HG03457 (cell line): Measurements from ENCODE around the gene SLC39A3.

Source experiments
- ATAC-seq: cut with Tn5 transposase; IDR thresholded peaks from one replicate; pipeline ENCODE4 v1.9.1; 2021; ENCODE audit warnings: moderate number of reproducible peaks; ENCODE audit not compliant: unreplicated experiment

The SLC39A3 gene

DNA sequence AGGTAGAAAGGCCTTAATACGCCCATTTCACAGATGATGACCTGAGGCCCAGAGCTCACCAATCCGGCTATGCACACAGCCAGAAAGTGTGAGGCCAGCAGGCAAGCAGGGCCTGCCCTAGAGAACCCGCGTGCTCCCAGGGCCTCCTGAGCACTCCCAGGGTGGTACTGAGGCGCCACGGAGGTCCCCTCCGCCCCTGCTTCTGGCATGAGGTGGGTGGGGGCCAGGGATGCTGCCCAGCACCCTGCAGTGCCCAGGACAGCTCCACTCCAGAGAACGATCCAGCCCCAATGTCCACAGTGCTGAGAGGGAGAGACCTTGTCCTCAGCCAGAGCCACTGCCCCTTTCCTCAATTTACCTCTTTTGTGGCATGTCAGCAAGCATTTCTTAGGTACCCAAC, 29.4 kb upstream of the SLC39A3 start:
- ATAC-seq: no peak

- no peak for ATAC-seq
These were observed 28.7 kb upstream of the SLC39A3 start for GRCh38 chr19:2768365-2769132.

- ATAC-seq: no peak
These were observed 27.9 kb upstream of the SLC39A3 start for GRCh38 chr19:2767688-2768087.

- no peak for ATAC-seq
These were observed 27.0 kb upstream of the SLC39A3 start for GRCh38 chr19:2766594-2767372.

- ATAC-seq: no peak
These were observed 25.6 kb upstream of the SLC39A3 start for GRCh38 chr19:2765376-2765775.

DNA sequence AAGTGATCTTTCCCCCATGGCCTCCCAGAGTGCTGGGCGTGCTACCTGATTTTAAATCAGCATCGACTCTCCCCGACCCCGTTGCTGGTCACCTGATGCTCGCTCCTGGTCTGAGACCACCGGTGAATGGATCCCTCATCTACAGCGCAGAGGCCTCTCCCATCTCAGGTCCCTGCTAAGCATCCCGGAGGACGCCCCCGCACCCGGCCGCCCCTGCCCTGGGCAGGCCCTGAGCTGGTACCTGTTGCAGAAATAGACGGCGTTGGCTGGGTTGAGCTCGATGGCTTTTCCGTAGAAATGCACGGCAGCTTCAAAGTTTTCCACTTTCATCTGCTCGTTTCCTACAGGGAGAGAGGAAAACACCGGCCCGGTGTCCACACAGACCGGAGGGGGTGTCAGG, 25.1 kb upstream of the SLC39A3 start:
- no peak for ATAC-seq

DNA sequence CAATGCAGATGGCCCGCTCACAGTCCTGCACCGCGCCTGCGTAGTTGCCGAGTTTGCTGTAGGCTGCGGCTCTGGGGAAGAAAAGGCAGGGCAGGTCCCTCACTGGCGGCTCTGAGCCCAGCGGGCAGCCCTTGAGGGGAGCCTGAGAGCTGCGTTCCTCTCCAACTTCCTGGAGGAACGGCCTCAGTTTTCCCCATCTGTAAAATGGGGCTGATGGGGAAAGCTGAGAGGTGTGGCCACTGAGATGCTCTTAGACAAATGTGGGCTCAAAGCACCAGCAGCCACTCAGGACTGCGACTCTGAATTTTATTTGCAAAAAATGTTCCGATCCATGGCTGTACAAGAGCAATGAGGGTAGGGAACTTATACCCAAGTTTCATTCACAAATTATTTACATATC, 23.9 kb upstream of the SLC39A3 start:
- no peak for ATAC-seq

DNA sequence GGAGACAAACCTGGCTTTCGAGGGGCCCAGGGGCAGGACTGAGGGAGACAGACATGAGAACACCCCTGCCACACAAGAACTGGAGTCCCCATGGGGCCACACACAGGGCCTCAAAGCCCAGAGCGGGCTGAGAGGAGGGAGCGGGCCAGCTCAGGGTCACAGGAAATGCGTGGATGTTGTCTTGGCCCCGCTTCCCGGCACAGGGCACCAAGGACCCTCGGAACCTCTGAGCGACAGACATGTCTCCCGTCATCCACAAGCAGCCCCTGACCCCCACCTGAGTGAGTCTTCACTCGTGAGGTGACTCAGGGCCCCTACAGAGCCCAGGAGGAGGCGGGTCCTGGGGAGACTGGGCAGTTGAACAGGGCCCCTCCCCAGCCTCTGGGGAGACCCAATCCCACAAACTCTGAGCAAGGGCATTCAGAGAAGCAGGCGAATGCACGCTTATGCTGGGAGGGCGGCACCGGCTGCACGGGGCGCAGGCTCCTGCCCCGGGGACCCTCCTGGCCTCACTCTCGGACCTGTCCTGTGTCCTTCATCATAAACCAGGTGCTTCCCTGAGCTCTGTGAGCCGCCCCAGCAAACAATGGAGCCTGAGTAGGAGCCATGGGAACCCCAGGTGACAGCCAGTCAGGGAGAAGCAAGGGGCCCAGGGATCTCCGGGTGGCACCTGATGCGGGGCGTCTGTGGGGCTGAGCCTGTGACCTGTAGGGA, 23.1 kb upstream of the SLC39A3 start:
- no peak for ATAC-seq

- ATAC-seq: no peak
These were observed 22.3 kb upstream of the SLC39A3 start for GRCh38 chr19:2761876-2762782.

DNA sequence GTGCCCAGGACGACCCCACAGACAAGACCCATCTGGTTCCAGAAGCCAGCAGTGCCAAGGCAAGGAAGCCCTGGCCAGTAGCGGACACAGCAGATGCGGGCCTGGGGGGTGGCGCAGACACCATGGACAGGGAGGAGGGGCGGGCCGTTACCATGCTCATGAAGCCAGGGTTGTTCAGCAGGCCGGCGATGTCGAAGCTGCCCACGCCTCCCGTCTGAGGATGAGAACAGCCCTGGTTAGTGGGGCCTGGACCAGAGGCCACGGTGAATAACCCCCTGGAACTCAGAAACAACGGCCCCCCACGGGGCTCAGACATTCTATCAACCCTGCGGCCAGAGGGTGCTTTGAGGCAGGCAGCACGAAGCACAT, 21.5 kb upstream of the SLC39A3 start:
- no peak for ATAC-seq

DNA sequence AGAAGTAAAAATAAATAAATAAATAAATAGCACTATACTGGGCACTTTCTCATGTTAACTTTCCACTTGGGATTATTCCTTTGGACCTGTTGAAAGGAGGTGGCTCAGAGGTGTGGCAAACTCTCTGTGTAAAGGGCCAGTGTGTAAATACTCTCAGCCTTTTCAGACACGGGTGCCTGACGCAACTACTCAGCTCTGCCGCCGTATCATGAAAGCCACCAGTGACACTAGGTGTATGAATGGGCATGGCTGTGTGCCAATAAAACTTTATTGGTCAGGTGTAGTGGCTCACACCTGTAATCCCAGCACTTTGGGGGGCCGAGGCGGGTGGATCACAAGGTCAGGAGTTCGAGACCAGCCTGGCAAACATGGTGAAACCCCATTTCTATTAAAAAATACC, 20.1 kb upstream of the SLC39A3 start:
- ATAC-seq: no peak

GRCh38 chr19:2759362-2759761, 19.5 kb upstream of the SLC39A3 start:
- ATAC-seq: no peak

- ATAC-seq: no peak
These were observed 18.9 kb upstream of the SLC39A3 start for GRCh38 chr19:2758601-2759313.

DNA sequence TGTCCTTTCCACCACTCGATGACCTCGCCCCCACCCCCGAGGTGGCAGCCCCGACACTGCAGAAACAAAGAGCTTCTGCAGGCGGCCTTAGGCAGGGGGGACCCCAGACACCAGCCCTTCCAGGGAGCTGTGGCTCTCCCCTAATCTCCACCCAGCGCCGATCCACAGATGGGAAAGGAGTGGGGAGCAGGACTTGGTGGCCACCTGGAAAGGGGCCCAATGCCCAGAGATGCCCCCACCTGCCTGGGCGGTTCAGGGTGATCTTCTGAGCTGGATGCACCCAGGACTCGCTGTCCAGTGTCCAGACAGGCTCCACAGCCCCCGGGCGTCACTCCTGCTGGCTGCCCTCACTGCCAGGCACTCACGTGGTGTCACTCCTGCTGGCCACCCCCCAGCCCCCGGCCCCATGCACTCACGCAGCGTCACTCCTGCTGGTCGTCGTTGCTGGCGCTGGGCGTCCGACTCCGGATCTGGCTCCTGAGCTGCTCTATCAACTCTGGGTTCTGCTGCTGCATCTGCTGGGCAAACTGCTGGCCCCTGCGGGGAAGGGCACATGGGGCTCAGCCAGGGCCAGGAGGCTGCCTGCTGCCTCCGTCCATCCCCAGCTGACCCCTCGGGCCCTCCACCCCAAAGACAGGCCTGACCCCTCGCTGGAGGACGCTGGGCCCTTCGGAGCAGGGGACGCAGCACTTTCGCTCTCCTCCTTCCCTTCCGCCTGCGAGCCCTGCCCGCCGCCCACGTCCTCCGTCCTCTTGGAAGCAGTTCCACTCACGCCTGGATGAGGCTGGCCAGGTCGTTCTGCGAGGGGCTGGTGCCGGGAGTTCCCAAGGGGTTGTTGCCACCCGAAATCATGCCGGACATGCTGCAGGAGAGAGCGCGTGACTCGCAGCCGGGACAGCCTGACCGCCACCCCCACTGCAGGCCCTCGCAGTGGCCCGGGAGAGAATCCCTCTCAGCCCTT, 17.4 kb upstream of the SLC39A3 start:
- ATAC-seq: no peak

GRCh38 chr19:2756477-2756876, 16.7 kb upstream of the SLC39A3 start:
- ATAC-seq: no peak

GRCh38 chr19:2755811-2756210, 16.0 kb upstream of the SLC39A3 start:
- no peak for ATAC-seq

DNA sequence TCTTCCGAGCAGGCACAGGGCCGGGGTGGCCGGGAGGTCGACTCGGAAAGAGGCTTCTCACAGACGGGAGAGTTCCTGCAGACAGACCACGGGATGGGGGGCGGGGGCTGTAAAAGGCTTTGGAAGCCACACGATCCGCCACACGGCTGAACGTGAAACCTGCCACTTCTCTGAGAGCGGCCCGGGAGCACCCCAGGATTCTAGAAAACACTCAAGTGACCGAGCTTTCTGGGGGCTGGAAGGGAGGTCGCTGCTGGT, 15.6 kb upstream of the SLC39A3 start:
- no peak for ATAC-seq

DNA sequence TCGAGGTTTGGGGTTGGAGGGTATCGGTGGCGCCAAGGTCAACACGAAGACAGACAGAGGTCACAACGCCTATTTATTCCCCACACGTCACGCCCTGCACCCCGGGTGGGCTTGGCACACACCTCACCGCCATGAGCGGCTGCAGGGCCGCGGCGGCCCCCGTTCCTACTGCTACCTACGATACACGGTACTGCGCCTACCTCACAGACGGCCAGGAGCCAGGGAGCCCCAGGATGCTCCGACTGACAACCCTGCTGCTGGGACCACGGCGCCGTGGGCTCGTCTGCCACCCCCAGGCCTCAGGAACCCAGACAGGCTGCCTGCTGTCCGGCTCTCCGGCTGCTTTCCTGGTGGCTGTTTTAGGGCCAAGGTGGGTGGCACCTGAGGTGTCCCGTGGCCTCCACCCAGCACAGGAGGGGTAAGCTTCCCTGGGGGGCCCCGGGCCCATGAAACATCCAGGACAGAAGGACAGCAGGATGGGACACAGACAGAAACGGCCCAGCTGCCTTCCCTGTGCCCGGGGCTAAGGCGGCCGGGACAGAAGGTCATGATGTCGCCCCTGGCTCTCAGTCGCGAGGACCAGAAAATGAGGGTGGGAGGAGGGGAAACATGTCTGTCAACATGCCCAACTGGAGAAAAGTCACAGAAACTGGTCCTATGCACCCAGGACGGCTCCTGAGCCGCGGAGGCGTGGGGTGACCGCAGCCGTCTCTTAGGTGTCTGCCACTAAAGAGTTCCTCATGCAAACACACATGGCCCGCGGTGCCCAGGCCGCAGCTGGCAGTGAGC, 15.0 kb upstream of the SLC39A3 start:
- ATAC-seq: no peak

DNA sequence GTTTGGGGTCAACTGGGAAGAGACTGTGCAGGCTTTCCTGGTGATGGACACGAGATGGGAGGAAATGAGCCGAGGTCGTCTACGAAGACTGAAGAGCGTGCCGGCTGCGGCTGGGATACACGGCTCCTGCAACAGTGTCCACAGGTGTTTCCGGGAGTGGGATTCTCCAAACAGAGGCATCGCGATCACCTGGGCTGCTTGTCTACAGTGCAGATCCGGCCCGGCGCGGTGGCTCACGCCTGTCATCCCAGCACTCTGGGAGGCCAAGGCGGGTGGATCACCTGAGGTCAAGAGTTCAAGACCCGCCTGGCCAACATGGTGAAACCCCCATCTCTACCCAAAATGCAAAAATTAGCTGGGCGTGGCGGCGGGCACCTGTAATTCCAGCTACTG, 11.6 kb upstream of the SLC39A3 start:
- ATAC-seq: no peak
